Transverse colon (tissue), 3 donors: ENCODE measurements around the gene PDF.

Source experiments
- EP300 ChIP-seq: sonication (generic); formaldehyde crosslinking; IDR thresholded peaks from one replicate; pipeline ENCODE4 v1.6.1; 2017; ENCODE audit warnings: antibody characterized with exemption, low read depth
- POLR2A ChIP-seq: fragments of 450-650 bp; IDR thresholded peaks from one replicate; pipeline ENCODE4 v1.6.1; 2016; ENCODE audit warnings: antibody characterized with exemption, mild to moderate bottlenecking, moderate library complexity
- TF ChIP-seq, protein P1 (sequence below), 5 experiments: fragments of 200-600 bp in 3 of 5; fragments of 450-650 bp in 2 of 5; sonication (generic) in 3 of 5; IDR thresholded peaks; 1 replicate in 2 of 5; 2 replicates in 3 of 5; pipeline ENCODE4 v1.5.1; 2016 to 2017; ENCODE audit warnings: antibody characterized with exemption in 5 of 5, inconsistent platforms in 3 of 5, mild to moderate bottlenecking in 2 of 5, moderate library complexity in 1 of 5

DNA sequence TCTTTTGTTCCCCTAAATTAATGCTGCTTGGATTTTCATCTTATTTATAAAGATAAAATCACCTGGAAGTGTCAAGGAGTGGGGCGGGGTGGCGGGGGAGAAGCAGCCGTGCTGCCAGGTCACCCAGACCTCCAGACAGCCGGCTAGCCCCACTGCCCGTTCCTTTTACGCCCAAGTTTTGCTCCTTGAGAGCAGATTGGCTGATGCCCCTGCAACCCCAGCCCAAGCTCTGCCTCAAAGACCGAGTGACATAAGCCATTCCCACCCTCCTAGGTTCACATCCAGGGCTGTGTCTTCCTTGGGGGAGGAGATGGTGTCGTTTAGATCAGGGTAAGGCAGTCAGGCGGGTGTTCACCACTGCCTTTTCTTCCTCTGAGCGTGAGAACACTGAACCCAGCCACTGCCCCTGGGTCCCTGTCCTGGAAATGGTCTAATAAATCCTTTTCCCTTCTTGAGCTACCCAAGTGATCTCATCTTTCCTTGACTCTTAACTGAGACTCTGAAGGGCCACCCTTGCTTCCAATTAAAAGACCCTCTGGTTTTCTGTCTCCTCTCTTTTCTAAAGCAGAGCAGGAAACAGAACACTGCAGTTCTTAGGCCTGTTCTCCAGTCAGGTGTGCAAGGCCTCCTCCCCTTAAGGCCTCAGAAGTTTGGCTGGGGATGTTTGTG lies 5.7 kb downstream of the PDF start:
- TF ChIP-seq, protein P1, sequence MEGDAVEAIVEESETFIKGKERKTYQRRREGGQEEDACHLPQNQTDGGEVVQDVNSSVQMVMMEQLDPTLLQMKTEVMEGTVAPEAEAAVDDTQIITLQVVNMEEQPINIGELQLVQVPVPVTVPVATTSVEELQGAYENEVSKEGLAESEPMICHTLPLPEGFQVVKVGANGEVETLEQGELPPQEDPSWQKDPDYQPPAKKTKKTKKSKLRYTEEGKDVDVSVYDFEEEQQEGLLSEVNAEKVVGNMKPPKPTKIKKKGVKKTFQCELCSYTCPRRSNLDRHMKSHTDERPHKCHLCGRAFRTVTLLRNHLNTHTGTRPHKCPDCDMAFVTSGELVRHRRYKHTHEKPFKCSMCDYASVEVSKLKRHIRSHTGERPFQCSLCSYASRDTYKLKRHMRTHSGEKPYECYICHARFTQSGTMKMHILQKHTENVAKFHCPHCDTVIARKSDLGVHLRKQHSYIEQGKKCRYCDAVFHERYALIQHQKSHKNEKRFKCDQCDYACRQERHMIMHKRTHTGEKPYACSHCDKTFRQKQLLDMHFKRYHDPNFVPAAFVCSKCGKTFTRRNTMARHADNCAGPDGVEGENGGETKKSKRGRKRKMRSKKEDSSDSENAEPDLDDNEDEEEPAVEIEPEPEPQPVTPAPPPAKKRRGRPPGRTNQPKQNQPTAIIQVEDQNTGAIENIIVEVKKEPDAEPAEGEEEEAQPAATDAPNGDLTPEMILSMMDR (IDR thresholded peaks at IDR 0.05): no peak
- TF ChIP-seq EP300 (no peak), POLR2A (no peak)
